Astrocyte (in vitro differentiated cells and primary cell): ENCODE measurements around the gene FER. TPM values are rescaled to one million over a fixed set of nuclear protein-coding genes. Genes with fewer than 3 reads are reported as not detected.

Source experiments
- DNase-seq: peaks from one replicate; pipeline ENCODE4 v3.0.0-alpha.2; 2010; ENCODE audit warnings: low read depth
- FAIRE-seq: peaks from 2 replicates; lab custom pipeline; 2011; peaks lifted over from hg19 to GRCh38; lab: Jason Lieb, UNC
- H2AFZ ChIP-seq: 2 replicates; pipeline ENCODE4 v1.6.0; 2012; ENCODE audit warnings: low read depth, low read length, inconsistent platforms
- H3K27ac ChIP-seq: 2 replicates; pipeline ENCODE4 v1.5.1; 2011; ENCODE audit warnings: low read depth, low read length, inconsistent platforms
- H3K27me3 ChIP-seq: 2 replicates; pipeline ENCODE4 v1.6.0; 2011; ENCODE audit warnings: low read length, inconsistent platforms; ENCODE audit not compliant: insufficient read depth
- H3K36me3 ChIP-seq: 2 replicates; pipeline ENCODE4 v1.5.1; 2011; ENCODE audit warnings: low read length, inconsistent platforms; ENCODE audit not compliant: insufficient read depth
- H3K4me1 ChIP-seq: 2 replicates; pipeline ENCODE4 v1.5.1; 2011; ENCODE audit warnings: low read length, inconsistent platforms; ENCODE audit not compliant: insufficient read depth
- H3K4me2 ChIP-seq: 2 replicates; pipeline ENCODE4 v1.6.0; 2012; ENCODE audit warnings: low read length, inconsistent platforms
- H3K4me3 ChIP-seq: 2 replicates; pipeline ENCODE4 v1.5.1; 2011; ENCODE audit warnings: low read depth, mild to moderate bottlenecking, low read length, inconsistent platforms; ENCODE audit not compliant: insufficient read depth
- H3K79me2 ChIP-seq: 2 replicates; pipeline ENCODE4 v1.6.0; 2012; ENCODE audit warnings: mild to moderate bottlenecking, low read length, inconsistent platforms; ENCODE audit not compliant: insufficient read depth
- H3K9ac ChIP-seq: 2 replicates; pipeline ENCODE4 v1.6.0; 2012; ENCODE audit warnings: mild to moderate bottlenecking, low read length, inconsistent platforms
- H3K9me3 ChIP-seq: 2 replicates; pipeline ENCODE4 v1.5.1; 2012; ENCODE audit warnings: low read depth, mild to moderate bottlenecking, low read length, inconsistent platforms; ENCODE audit not compliant: insufficient read depth
- H4K20me1 ChIP-seq: 2 replicates; pipeline ENCODE4 v1.6.0; 2012; ENCODE audit warnings: low read length, inconsistent platforms; ENCODE audit not compliant: insufficient read depth
- H3K27ac Mint-ChIP-seq: one replicate; pipeline ENCODE4 v1.8.0; 2021; ENCODE audit warnings: mild to moderate bottlenecking, mixed read lengths; ENCODE audit not compliant: unreplicated experiment
- H3K27me3 Mint-ChIP-seq: one replicate; pipeline ENCODE4 v1.8.0; 2021; ENCODE audit warnings: low read depth, mixed read lengths; ENCODE audit not compliant: unreplicated experiment
- H3K36me3 Mint-ChIP-seq: one replicate; pipeline ENCODE4 v1.8.0; 2021; ENCODE audit warnings: low read depth, mixed read lengths; ENCODE audit not compliant: unreplicated experiment
- H3K4me1 Mint-ChIP-seq: one replicate; pipeline ENCODE4 v1.8.0; 2021; ENCODE audit warnings: low read depth, mixed read lengths; ENCODE audit not compliant: unreplicated experiment
- H3K4me3 Mint-ChIP-seq: one replicate; pipeline ENCODE4 v1.8.0; 2021; ENCODE audit warnings: mild to moderate bottlenecking, moderate library complexity, mixed read lengths; ENCODE audit not compliant: unreplicated experiment
- H3K9me3 Mint-ChIP-seq: one replicate; pipeline ENCODE4 v1.8.0; 2021; ENCODE audit warnings: mild to moderate bottlenecking, mixed read lengths; ENCODE audit not compliant: unreplicated experiment
- CTCF ChIP-seq: IDR thresholded peaks from 2 replicates; pipeline ENCODE4 v1.5.1; 2011; ENCODE audit warnings: low read depth, mild to moderate bottlenecking, inconsistent platforms, low read length, moderate library complexity; ENCODE audit not compliant: insufficient read depth
- EZH2 ChIP-seq: IDR thresholded peaks from 2 replicates; pipeline ENCODE4 v1.6.1; 2012; ENCODE audit warnings: mild to moderate bottlenecking, low read length, inconsistent platforms; ENCODE audit not compliant: insufficient read depth
- total RNA-seq: library from RNA; stranded (reverse); gene quantifications from 2 replicates; pipeline ENCODE4 v1.2.1, GENCODE V29; 2021

Gene FER
- total RNA-seq, 1 donor from 2014 or later, result 21.6 TPM

GRCh38 chr5:108974594-108974993 is 226.9 kb downstream of the FER start:
- no peak for DNase-seq
- no peak overlapping the region for H3K4me3 Mint-ChIP-seq

GRCh38 chr5:108975697-108976096 is 228.0 kb downstream of the FER start:
- Mint-ChIP-seq H3K9me3 (no peaks in the 10 kb centered on the region), H3K4me3 (no peak overlapping the region), H3K36me3 (no peaks in the 10 kb centered on the region), H3K4me1 (no peaks in the 10 kb centered on the region), H3K27ac (no peak overlapping the region), H3K27me3 (no peaks in the 10 kb centered on the region)
- H3K79me2 ChIP-seq, result no peaks in the 10 kb centered on the region
- H3K4me1 ChIP-seq, result no peaks in the 10 kb centered on the region
- DNase-seq (no peak), FAIRE-seq (no peak)
- no peak overlapping the region for H3K4me3 ChIP-seq
- H2AFZ ChIP-seq, result no peak overlapping the region
- no peak overlapping the region for H3K27ac ChIP-seq
- H3K36me3 ChIP-seq, result no peaks in the 10 kb centered on the region
- no peaks in the 10 kb centered on the region for H3K27me3 ChIP-seq
- TF ChIP-seq CTCF, result no peak
- no peak for TF ChIP-seq EZH2
- no peak overlapping the region for H3K4me2 ChIP-seq
- H3K9me3 ChIP-seq, result no peaks in the 10 kb centered on the region
- no peak overlapping the region for H3K9ac ChIP-seq
- no peaks in the 10 kb centered on the region for H4K20me1 ChIP-seq

More at GRCh38 chr5:108974594-108974993, 226.9 kb downstream of the FER start:
- Mint-ChIP-seq H3K4me1 (no peaks in the 10 kb centered on the region), H3K27ac (no peak overlapping the region), H3K36me3 (no peaks in the 10 kb centered on the region), H3K27me3 (no peaks in the 10 kb centered on the region), H3K9me3 (no peaks in the 10 kb centered on the region)
- Histone ChIP-seq H3K79me2 (no peaks in the 10 kb centered on the region), H3K9ac (no peak overlapping the region), H3K4me2 (no peak overlapping the region), H3K4me1 (no peaks in the 10 kb centered on the region), H4K20me1 (no peaks in the 10 kb centered on the region), H3K27ac (no peak overlapping the region), H3K36me3 (no peaks in the 10 kb centered on the region), H3K9me3 (no peaks in the 10 kb centered on the region), H3K27me3 (no peaks in the 10 kb centered on the region), H3K4me3 (no peak overlapping the region), H2AFZ (no peak overlapping the region)
- FAIRE-seq, result no peak
- TF ChIP-seq CTCF (no peak), EZH2 (no peak)

GRCh38 chr5:108983461-108984092 is 235.9 kb downstream of the FER start:
- no peaks in the 10 kb centered on the region for H3K36me3 ChIP-seq
- Mint-ChIP-seq H3K4me1 (no peaks in the 10 kb centered on the region), H3K27ac (no peak overlapping the region), H3K9me3 (peaks cover 2% of the 10 kb centered on the region), H3K36me3 (peaks cover 4% of the 10 kb centered on the region), H3K27me3 (no peaks in the 10 kb centered on the region), H3K4me3 (no peak overlapping the region)
- no peaks in the 10 kb centered on the region for H3K79me2 ChIP-seq
- H4K20me1 ChIP-seq, result no peaks in the 10 kb centered on the region
- no peaks in the 10 kb centered on the region for H3K27me3 ChIP-seq
- FAIRE-seq, result no peak
- no peak overlapping the region for H2AFZ ChIP-seq
- H3K9me3 ChIP-seq, result no peaks in the 10 kb centered on the region
- H3K4me3 ChIP-seq, result no peak overlapping the region
- DNase-seq, result peak; percentile 6
- no peak overlapping the region for H3K4me2 ChIP-seq
- H3K4me1 ChIP-seq, result no peaks in the 10 kb centered on the region
- no peak overlapping the region for H3K9ac ChIP-seq
- TF ChIP-seq EZH2, result no peak
- no peak for TF ChIP-seq CTCF
- H3K27ac ChIP-seq, result no peak overlapping the region
